A204.1 (cell line): ENCODE data around the gene TMCO4.

Experiments used
- FAIRE-seq: peaks from 2 replicates; lab custom pipeline; 2012; peaks lifted over from hg19 to GRCh38; lab: Jason Lieb, UNC

Gene TMCO4

GRCh38 chr1:19682901-19683300, 116.8 kb downstream of the TMCO4 start:
- FAIRE-seq = no peak

- FAIRE-seq = no peak
These were observed 117.5 kb downstream of the TMCO4 start for GRCh38 chr1:19682257-19682656.

DNA sequence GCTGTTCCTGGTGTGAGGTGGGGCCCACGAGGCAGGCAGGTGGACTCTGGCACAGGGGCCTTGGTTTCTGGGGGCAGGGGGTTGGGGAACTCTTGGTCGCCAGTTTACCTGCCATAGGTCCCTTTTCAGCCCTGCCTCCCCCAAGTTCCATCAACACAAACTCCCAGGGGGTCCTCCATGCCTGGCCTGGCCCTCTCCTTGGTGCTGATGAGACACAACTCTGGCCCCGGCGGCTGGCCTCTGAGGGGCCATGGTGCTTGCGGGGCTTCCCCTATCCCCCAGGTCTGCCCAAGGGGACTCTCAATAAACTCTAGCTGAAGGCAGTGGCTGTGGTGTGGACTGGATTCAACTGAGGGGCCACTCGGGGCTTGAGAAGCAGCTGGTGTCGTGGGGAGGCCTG, 119.1 kb downstream of the TMCO4 start:
- no peak for FAIRE-seq

DNA sequence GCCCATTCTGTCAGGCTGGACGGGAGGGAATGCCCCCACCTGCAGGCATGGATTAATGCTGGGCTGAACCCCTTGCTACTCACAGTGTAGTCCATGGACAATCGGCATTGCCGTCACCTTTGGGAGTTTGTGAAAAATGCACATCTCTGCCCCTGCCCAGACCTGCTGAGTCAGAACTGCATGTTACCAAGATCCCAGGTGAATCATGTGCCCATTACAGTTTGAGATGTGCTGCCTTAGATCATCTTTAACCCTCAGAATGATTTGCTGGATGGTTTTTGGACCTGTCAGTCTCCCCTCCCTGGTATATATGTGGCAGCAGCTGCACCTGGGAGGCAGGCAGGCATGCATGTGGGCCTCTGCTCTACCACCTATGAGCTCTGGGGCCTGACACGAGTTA, 120.0 kb downstream of the TMCO4 start:
- FAIRE-seq = no peak

GRCh38 chr1:19678931-19679453, 120.7 kb downstream of the TMCO4 start:
- no peak for FAIRE-seq

DNA sequence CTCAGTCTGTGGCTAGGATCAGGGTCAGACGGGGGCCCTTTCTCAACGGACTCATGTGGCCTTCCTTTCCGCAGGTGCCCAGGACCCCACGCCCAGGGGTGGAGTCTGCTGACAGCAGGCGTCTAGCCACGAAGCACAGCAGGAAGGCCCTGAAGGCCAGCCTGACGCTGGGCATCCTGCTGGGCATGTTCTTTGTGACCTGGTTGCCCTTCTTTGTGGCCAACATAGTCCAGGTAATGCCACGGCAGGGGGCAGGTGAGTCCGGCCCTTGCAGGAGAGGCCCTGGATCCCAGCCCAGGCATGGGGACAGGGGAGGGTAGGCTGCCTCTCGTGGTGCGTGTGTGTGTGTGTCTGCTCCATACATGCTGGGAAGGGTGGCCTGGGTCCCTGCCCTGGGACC, 121.2 kb downstream of the TMCO4 start:
- no peak for FAIRE-seq

- no peak for FAIRE-seq
These were observed 123.2 kb downstream of the TMCO4 start for GRCh38 chr1:19676438-19676922.

- FAIRE-seq = no peak
These were observed 123.9 kb downstream of the TMCO4 start for GRCh38 chr1:19675797-19676196.

DNA sequence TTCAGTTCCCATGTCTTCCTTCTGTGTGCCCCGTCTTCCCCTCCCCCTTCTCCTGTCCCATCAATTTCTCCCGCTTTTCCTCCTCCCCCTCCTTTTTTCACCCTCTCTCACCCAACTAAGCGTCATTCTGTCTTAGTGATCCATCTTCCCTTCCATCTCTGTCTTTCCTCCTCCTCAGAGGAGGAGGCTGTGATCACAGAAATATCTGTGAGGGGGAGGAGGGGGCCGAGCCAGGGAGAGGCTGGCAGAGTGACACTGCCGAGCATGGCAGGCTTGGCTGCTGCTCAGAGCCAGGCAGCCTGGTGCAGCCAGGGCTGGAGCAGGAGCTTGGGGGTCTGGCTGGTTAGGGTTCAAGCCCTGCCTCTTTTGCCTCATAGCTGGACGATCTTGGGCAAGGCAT, 127.5 kb downstream of the TMCO4 start:
- FAIRE-seq = no peak

DNA sequence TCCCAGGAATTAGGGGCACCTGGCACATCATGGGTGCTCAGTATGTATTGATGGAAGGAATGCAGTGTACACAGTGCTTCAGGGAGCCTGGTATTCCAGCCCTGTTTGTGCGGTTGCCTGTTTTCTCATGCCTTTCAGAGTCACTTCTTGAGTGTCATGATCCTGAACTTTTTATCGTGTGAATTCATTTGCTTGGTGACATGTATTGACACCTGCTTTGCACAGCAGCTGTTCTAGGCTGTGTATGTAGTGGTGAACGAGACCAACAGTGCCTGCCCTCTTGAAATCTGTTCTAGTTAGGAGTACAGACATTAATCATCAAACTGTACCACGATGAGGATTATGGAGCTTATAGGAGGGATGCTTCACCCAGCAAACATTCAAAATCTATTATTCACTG, 128.9 kb downstream of the TMCO4 start:
- FAIRE-seq = no peak

DNA sequence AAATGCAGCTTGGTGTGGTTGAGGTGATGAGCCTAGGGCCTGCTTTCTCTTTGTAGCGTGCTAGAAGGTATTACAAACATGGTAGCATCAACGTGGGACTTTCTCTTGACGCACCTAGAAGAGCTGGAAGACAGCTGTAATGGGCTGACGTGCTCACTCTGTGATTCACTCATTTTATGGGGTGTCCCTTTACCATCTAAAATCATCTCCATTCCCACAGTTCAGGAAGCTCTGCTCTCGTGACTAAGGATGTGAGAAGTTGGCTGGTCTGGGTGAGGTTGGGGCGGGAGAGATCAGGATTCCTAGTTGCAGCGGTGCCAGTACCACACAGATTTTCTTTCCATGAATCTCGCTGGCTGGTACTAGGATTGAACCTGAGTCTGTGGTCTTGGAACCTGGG, 130.8 kb downstream of the TMCO4 start:
- FAIRE-seq = no peak

- FAIRE-seq = no peak
These were observed 133.9 kb downstream of the TMCO4 start for GRCh38 chr1:19665496-19666465.

DNA sequence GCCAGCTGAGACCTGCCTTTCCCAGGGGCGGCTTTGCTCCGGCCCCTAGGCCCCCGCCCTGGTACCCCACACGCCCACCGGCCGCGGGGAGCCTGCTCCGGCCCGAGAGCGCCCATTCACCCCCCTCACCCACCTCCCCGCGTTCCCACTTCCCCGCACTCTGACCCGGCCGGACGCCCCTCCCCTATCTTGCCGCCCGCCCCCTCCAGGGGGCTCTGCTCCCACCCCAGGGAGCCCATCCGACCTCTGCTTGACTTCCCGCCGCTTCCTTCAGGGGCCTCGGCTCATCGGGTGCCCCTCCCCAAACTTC, 134.6 kb downstream of the TMCO4 start:
- no peak for FAIRE-seq

GRCh38 chr1:19664453-19665185, 135.1 kb downstream of the TMCO4 start, which contains the start of gene HTR6:
Gene HTR6 (plus strand): TSS chr1:19664875. CDS start chr1:19665754, 879 bp downstream.
- no peak for FAIRE-seq

- FAIRE-seq = no peak
These were observed 137.4 kb downstream of the TMCO4 start for GRCh38 chr1:19662313-19662712.

- FAIRE-seq = peak; percentile 95
These were observed 137.9 kb downstream of the TMCO4 start for GRCh38 chr1:19661721-19662228.

GRCh38 chr1:19658186-19658585, 141.5 kb downstream of the TMCO4 start:
- FAIRE-seq = no peak

GRCh38 chr1:19657511-19657910, 142.2 kb downstream of the TMCO4 start:
- no peak for FAIRE-seq

GRCh38 chr1:19656780-19657466, 142.8 kb downstream of the TMCO4 start:
- FAIRE-seq = no peak

DNA sequence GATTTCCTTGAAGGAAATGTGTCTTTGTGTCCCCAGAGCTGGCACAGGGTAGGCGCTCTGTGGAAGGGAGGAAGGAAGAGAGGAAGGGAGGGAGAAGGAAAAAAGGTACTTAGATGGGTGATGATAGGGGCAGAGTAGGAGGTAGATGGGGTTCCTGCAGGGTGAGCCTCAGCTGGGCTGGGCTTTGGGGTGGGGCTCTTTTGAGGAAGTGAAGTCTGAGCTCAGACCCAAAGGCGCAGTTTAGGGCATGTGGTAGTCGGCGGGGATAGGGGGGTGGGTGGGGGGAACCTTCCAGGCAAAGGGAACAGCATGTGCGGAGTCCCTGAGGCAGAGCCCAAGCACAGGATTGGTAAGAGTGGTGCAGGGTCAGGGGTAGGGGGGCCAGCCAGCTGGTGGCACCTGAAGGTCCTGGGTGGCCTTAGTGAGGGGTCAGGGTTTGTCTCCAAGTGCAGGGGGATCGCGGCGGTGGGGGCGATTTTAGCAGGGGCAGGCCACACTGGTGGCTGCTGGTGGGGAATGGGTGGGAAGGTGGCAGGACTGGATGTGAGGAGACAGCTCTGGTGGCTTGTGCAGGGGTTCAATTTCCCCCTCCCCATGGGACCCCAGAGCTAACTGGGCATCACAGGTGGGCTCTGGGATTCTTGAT, 143.5 kb downstream of the TMCO4 start:
- no peak for FAIRE-seq

- no peak for FAIRE-seq
These were observed 144.0 kb downstream of the TMCO4 start for GRCh38 chr1:19655718-19656080.
